NCI-H2107 (cell line): ENCODE results near the gene NRARP.
"Not testable (repeated sequence)": the region's sequence is repeated elsewhere in the genome, so short reads cannot be mapped to it uniquely, and the experiment has no call there.

Experiments used
- DNase-seq: peaks from one replicate; lab custom pipeline; 2025; lab: John Stamatoyannopoulos, UW

NRARP gene

GRCh38 chr9:137276473-137277328 lies 25.4 kb downstream of the NRARP start:
- DNase-seq = no peak

- no peak for DNase-seq
Observed at GRCh38 chr9:137275588-137276472, 26.2 kb downstream of the NRARP start.

GRCh38 chr9:137275203-137275587 lies 26.9 kb downstream of the NRARP start:
- no peak for DNase-seq

- no peak for DNase-seq
Observed at GRCh38 chr9:137273611-137274320, 28.3 kb downstream of the NRARP start.

- no peak for DNase-seq
Observed at GRCh38 chr9:137273095-137273490, 29.0 kb downstream of the NRARP start.

- no peak for DNase-seq
Observed at GRCh38 chr9:137272241-137273094, 29.6 kb downstream of the NRARP start.

- no peak for DNase-seq
Observed at GRCh38 chr9:137271696-137272076, 30.4 kb downstream of the NRARP start.

- DNase-seq = no peak
Observed at GRCh38 chr9:137270929-137271695, 31.0 kb downstream of the NRARP start.

GRCh38 chr9:137269231-137269772 lies 32.8 kb downstream of the NRARP start:
- DNase-seq = no peak

- no peak for DNase-seq
Observed at GRCh38 chr9:137268538-137269201, 33.4 kb downstream of the NRARP start.

GRCh38 chr9:137267933-137268355 lies 34.1 kb downstream of the NRARP start:
- no peak for DNase-seq

GRCh38 chr9:137266585-137267453 lies 35.3 kb downstream of the NRARP start:
- no peak for DNase-seq

GRCh38 chr9:137266162-137266527 lies 35.9 kb downstream of the NRARP start:
- no peak for DNase-seq

GRCh38 chr9:137265496-137266161 lies 36.4 kb downstream of the NRARP start:
- no peak for DNase-seq

GRCh38 chr9:137264067-137264466 lies 38.0 kb downstream of the NRARP start:
- DNase-seq = no peak

GRCh38 chr9:137263506-137263905 lies 38.6 kb downstream of the NRARP start:
- DNase-seq = no peak

GRCh38 chr9:137262909-137263285 lies 39.2 kb downstream of the NRARP start:
- DNase-seq = no peak

GRCh38 chr9:137262173-137262908 lies 39.7 kb downstream of the NRARP start:
- DNase-seq = not testable (repeated sequence)
